Left renal pelvis (tissue), 4 donors: ENCODE data around the gene TCN2. TPM values are rescaled to one million over a fixed set of nuclear protein-coding genes. Genes with fewer than 3 reads are reported as not detected.
"Not testable (repeated sequence)": the region's sequence is repeated elsewhere in the genome, so short reads cannot be mapped to it uniquely, and the experiment has no call there.

ENCODE experiments used
- DNase-seq, 4 donors: peaks; one replicate each; pipeline ENCODE4 v3.0.0-alpha.2; 2013; ENCODE audit warnings: low read depth in 4 of 4, low spot score in 3 of 4
- polyA plus RNA-seq, 4 donors: library from polyadenylated mRNA; unstranded; fragments of 120-200 nt; gene quantifications; one replicate each; pipeline ENCODE4 v1.2.1, GENCODE V29; 2013; ENCODE audit not compliant: insufficient read length in 4 of 4

The TCN2 gene
- polyA plus RNA-seq, 4 donors, result 25.8 to 62.3 (median 50.4) TPM

- DNase-seq, result no peak
Observed at GRCh38 chr22:30574997-30575671, 31.8 kb upstream of the TCN2 start.

GRCh38 chr22:30575859-30576258 lies 31.1 kb upstream of the TCN2 start:
- DNase-seq, result no peak

- no peak for DNase-seq
Observed at GRCh38 chr22:30578481-30578880, 28.5 kb upstream of the TCN2 start.

GRCh38 chr22:30580896-30581295 lies 26.1 kb upstream of the TCN2 start:
- DNase-seq, result no peak

- DNase-seq, result no peak
Observed at GRCh38 chr22:30582051-30582450, 24.9 kb upstream of the TCN2 start.

GRCh38 chr22:30582788-30583545 lies 24.0 kb upstream of the TCN2 start:
- DNase-seq, result no peak

GRCh38 chr22:30584441-30584840 lies 22.5 kb upstream of the TCN2 start:
- no peak for DNase-seq

- DNase-seq, result no peak
Observed at GRCh38 chr22:30586414-30586813, 20.6 kb upstream of the TCN2 start.

- DNase-seq, result no peak
Observed at GRCh38 chr22:30591191-30591587, 15.8 kb upstream of the TCN2 start.

- DNase-seq, result peak; percentile 96 to 98 (median 98)
Observed at GRCh38 chr22:30591588-30592359, 15.2 kb upstream of the TCN2 start, which contains the start of gene PES1. Gene PES1, minus strand, starts transcription at chr22:30591910. Its CDS starts 77 bp downstream, at chr22:30591833.

- not testable (repeated sequence) for DNase-seq
Observed at GRCh38 chr22:30592360-30592713, 14.6 kb upstream of the TCN2 start.

- DNase-seq, result no peak
Observed at GRCh38 chr22:30596199-30596598, 10.8 kb upstream of the TCN2 start.

- no peak for DNase-seq
Observed at GRCh38 chr22:30596886-30597285, 10.1 kb upstream of the TCN2 start.

- no peak for DNase-seq
Observed at GRCh38 chr22:30598986-30599385, 8.0 kb upstream of the TCN2 start.

GRCh38 chr22:30600921-30601320 lies 6.1 kb upstream of the TCN2 start:
- DNase-seq, result no peak

GRCh38 chr22:30601464-30601863 lies 5.5 kb upstream of the TCN2 start:
- no peak for DNase-seq

- no peak for DNase-seq
Observed at GRCh38 chr22:30602049-30602448, 4.9 kb upstream of the TCN2 start.

- no peak for DNase-seq
Observed at GRCh38 chr22:30603801-30604200, 3.2 kb upstream of the TCN2 start.

GRCh38 chr22:30604723-30605122 lies 2.3 kb upstream of the TCN2 start:
- DNase-seq, result no peak

- no peak for DNase-seq
Observed at GRCh38 chr22:30605449-30606110, 1.4 kb upstream of the TCN2 start.
